Activated B cell treated with CpG ODN at 0.5 μM for 24 hours (primary cell): ENCODE data around the gene GFI1. TPM values are rescaled to one million over a fixed set of nuclear protein-coding genes. Genes with fewer than 3 reads are reported as not detected.

Source experiments
- ATAC-seq: fragments of 200-7000 bp; cut with Tn5 transposase; one replicate; pipeline ENCODE4 v1.10.0; 2021; ENCODE audit warnings: low read depth, mild to moderate bottlenecking, moderate library complexity
- CTCF ChIA-PET: fragments of 350-600 bp; sonication (Branson Sonifier 250); formaldehyde crosslinking; loops from one replicate; lab custom pipeline; 2021; ENCODE audit warnings: antibody characterized with exemption; lab: Charles Lee
- POLR2A ChIA-PET: fragments of 350-600 bp; sonication (Branson Sonifier 250); formaldehyde crosslinking; loops from one replicate; lab custom pipeline; 2021; ENCODE audit warnings: antibody characterized with exemption; lab: Charles Lee
- DNase-seq: peaks from one replicate; pipeline ENCODE4 v3.0.0; 2022
- H3K27ac Mint-ChIP-seq: one replicate; pipeline ENCODE4 v1.8.0; 2020; ENCODE audit warnings: mixed read lengths
- H3K27me3 Mint-ChIP-seq: one replicate; pipeline ENCODE4 v1.8.0; 2021; ENCODE audit warnings: mixed read lengths
- H3K36me3 Mint-ChIP-seq: one replicate; pipeline ENCODE4 v1.8.0; 2021; ENCODE audit warnings: low read depth, mixed read lengths
- H3K4me1 Mint-ChIP-seq: one replicate; pipeline ENCODE4 v1.8.0; 2021; ENCODE audit warnings: mixed read lengths
- H3K4me3 Mint-ChIP-seq: one replicate; pipeline ENCODE4 v1.8.0; 2020; ENCODE audit warnings: mild to moderate bottlenecking, mixed read lengths
- H3K9me3 Mint-ChIP-seq: one replicate; pipeline ENCODE4 v1.8.0; 2020; ENCODE audit warnings: mixed read lengths
- intact Hi-C: fragments of 100-400 bp; cut with micrococcal nuclease; formaldehyde crosslinking; loops from one replicate; pipeline ENCODE4 v1.15.1; 2024
- total RNA-seq: library from RNA; stranded (reverse); gene quantifications from 2 replicates; pipeline ENCODE4 v1.2.3, GENCODE V29; 2022
- TF ChIP-seq, protein P1 (sequence below): fragments of 200-600 bp; IDR thresholded peaks from one replicate; pipeline ENCODE4 v1.8.0; 2022; ENCODE audit warnings: antibody characterized with exemption, mild to moderate bottlenecking

GFI1 gene
- total RNA-seq, 1 donor from 2014 or later: 1.2 TPM

DNA sequence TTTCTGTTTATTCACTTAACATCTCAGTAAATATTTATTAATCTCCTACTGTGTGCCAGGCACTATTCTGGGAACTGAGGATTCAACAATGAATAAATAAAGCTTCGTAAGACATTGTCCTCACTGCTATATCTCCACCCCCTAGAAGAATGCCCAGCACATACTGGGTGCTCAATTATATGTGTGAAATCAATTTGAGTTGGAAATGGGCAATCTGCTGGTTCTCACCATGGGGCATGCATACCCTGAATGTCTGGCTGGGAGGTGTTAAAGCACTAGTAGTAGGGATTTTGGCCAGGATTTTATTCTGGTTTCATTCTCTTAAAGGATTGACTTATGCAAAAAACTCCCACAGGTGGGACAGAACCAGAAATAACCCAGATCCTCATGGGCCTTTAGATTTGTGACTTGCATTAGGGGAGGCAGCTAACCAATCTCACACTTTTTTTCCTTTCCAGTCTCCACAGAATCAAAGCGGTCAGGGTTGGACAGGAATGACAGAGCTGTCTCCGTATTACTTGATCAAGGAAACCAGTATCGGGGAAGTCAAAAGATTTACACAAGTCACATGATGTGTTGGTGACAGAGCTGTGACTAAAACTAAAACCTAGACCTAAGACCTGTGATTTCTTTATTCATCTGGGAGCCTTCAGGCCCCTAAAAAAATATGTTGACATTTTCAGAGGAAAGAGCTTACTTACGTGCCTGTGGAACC lies 12.8 kb downstream of the GFI1 start:
- H3K27me3 Mint-ChIP-seq: no peaks in the 10 kb centered on the region
- no peaks in the 10 kb centered on the region for H3K9me3 Mint-ChIP-seq
- no peak overlapping the region for H3K27ac Mint-ChIP-seq
- DNase-seq (no peak), ATAC-seq (no peak)
- ChIA-PET CTCF (interaction anchor here (0.5 kb wide), 1 partner anchor 449 kb away, joined by 4 read pairs; no protein-coding TSS in a partner anchor), POLR2A (interaction anchor here (0.7 kb wide), 1 partner anchor 12 kb away, joined by 3 read pairs; no protein-coding TSS in a partner anchor)
- peaks cover 15% of the 10 kb centered on the region for H3K4me1 Mint-ChIP-seq
- H3K36me3 Mint-ChIP-seq: no peaks in the 10 kb centered on the region
- intact Hi-C loops: no loop called here
- H3K4me3 Mint-ChIP-seq: no peak overlapping the region
- TF ChIP-seq, protein P1, sequence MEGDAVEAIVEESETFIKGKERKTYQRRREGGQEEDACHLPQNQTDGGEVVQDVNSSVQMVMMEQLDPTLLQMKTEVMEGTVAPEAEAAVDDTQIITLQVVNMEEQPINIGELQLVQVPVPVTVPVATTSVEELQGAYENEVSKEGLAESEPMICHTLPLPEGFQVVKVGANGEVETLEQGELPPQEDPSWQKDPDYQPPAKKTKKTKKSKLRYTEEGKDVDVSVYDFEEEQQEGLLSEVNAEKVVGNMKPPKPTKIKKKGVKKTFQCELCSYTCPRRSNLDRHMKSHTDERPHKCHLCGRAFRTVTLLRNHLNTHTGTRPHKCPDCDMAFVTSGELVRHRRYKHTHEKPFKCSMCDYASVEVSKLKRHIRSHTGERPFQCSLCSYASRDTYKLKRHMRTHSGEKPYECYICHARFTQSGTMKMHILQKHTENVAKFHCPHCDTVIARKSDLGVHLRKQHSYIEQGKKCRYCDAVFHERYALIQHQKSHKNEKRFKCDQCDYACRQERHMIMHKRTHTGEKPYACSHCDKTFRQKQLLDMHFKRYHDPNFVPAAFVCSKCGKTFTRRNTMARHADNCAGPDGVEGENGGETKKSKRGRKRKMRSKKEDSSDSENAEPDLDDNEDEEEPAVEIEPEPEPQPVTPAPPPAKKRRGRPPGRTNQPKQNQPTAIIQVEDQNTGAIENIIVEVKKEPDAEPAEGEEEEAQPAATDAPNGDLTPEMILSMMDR: no peak

DNA sequence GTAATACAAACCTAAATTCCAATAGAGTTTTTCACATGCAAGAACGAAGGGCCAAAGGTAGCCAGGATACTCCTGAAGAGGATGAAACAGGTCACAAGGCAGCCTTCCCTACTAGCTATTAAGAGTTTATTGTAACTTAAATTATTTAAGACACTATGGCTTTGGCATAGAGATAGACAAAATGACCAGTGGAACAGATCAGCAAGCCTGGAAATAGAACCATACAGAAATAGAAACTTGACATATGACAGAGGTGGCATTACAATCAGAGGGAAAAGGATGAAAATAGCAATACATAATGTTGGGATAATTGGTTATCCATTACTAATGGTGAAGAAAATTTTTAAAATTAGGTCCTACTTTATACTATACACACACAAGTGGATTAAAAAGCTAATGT lies 16.5 kb downstream of the GFI1 start:
- CTCF ChIA-PET: interaction anchor here (0.6 kb wide), 1 partner anchor 16 kb away, joined by 4 read pairs; no protein-coding TSS in a partner anchor
- Mint-ChIP-seq H3K27ac (no peak overlapping the region), H3K4me1 (peaks cover 13% of the 10 kb centered on the region), H3K36me3 (no peaks in the 10 kb centered on the region), H3K27me3 (no peaks in the 10 kb centered on the region), H3K9me3 (no peaks in the 10 kb centered on the region), H3K4me3 (no peak overlapping the region)
- intact Hi-C loops: no loop called here
- no peak for ATAC-seq
- POLR2A ChIA-PET: no interaction called here
- DNase-seq: no peak
- TF ChIP-seq, protein P1: no peak

DNA sequence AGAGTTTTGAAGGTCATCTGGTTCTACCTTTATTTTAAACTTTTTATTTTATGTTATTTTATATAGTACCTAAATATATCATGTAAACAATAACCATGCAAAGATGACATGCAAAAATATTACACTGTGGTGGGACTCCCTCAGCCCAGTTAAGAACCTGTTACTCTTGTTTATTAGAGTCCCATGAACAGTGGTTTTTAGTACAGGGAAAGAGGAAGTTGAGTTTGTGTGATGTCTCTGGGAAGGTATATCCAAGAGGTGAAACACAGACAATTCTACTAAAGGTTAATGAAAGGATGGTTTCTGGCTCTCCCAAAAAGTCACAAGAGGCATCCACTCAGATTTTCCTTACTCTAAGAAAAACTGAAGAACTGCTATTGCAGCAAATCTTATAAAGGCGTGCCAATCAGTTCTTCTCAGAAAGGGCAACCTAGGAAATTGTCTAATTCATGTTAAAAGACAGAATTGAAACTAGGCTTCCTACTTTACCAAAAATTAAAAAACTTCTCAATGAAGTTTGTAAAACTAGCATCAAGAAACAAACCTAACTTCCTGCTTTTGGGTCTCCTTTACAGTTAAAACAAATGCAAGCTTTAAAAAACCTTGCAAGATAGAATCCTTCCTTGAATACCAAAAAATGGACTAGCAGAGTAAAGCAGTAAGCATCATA lies 19.9 kb downstream of the GFI1 start:
- peaks cover 12% of the 10 kb centered on the region for H3K4me1 Mint-ChIP-seq
- no peaks in the 10 kb centered on the region for H3K36me3 Mint-ChIP-seq
- H3K27me3 Mint-ChIP-seq: peaks cover under 1% of the 10 kb centered on the region
- DNase-seq (no peak), ATAC-seq (no peak)
- no peak overlapping the region for H3K27ac Mint-ChIP-seq
- intact Hi-C loops: no loop called here
- POLR2A ChIA-PET: interaction anchor here (0.7 kb wide), 1 partner anchor 420 kb away, joined by 4 read pairs; no protein-coding TSS in a partner anchor
- H3K9me3 Mint-ChIP-seq: no peaks in the 10 kb centered on the region
- TF ChIP-seq, protein P1: no peak
- CTCF ChIA-PET: no interaction called here
- H3K4me3 Mint-ChIP-seq: no peak overlapping the region

DNA sequence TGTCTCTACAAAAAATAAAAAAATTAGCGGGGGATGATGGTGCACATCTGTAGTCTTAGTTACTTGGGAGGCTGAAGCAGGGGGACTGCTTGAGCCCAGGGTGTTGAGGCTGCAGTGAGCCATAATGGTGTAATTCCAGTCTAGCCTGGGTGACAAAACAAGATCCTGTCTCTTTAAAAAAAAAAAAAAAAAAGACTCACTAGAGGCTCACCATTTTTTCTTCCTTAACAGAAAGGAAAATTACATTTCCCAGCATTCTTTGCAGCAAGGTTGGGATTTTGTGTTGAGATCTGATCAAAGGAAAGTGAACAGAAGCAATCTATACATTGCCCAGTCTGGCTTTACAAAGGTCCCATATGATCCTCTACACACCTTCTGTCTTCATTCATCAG lies 21.5 kb downstream of the GFI1 start:
- Mint-ChIP-seq H3K9me3 (no peaks in the 10 kb centered on the region), H3K4me1 (peaks cover 17% of the 10 kb centered on the region), H3K36me3 (no peaks in the 10 kb centered on the region), H3K27ac (no peak overlapping the region), H3K27me3 (peaks cover 4% of the 10 kb centered on the region), H3K4me3 (no peak overlapping the region)
- POLR2A ChIA-PET: interaction anchor here (1.2 kb wide), 1 partner anchor 20 kb away, joined by 3 read pairs; no protein-coding TSS in a partner anchor
- intact Hi-C loops: no loop called here
- CTCF ChIA-PET: no interaction called here
- DNase-seq (no peak), ATAC-seq (no peak)
- TF ChIP-seq, protein P1: no peak

DNA sequence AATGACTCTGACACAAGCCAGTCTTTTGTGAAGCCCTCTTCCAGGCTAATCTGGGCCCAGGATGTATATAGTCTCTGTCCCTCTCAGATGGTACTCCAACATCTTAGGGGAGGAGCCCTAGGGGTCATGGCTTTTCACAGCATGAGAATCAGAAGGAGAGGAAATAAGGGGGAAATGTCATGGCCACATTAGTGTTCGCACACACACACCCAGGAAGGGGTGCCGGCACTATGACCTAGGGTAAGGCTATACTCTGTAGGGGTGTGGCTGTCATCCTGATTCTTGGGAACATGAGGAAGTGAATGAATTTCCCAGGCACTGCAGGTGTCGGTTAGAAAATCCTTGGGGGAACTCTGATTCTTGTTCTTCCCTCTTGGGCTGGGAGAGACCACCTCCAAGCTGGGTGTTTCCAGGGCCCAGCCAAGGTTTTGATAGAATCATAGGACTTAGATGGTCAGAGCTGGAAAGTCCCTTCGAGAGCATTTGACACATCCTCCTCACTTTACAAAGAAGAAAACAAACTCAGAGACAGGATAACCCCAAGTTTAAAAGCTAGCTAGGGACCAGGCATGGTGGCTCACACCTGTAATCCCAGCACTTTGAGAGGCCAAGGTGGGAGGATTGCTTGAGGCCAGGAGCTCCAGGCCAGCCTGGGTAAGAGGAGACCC lies 22.0 kb downstream of the GFI1 start:
- H3K4me3 Mint-ChIP-seq: no peak overlapping the region
- no peaks in the 10 kb centered on the region for H3K9me3 Mint-ChIP-seq
- no peak overlapping the region for H3K27ac Mint-ChIP-seq
- TF ChIP-seq, protein P1: no peak
- intact Hi-C loops: no loop called here
- ATAC-seq (no peak), DNase-seq (no peak)
- ChIA-PET CTCF (no interaction called here), POLR2A (interaction anchor here (1.2 kb wide), 1 partner anchor 21 kb away, joined by 3 read pairs; no protein-coding TSS in a partner anchor)
- H3K36me3 Mint-ChIP-seq: no peaks in the 10 kb centered on the region
- H3K27me3 Mint-ChIP-seq: peaks cover 4% of the 10 kb centered on the region
- peaks cover 21% of the 10 kb centered on the region for H3K4me1 Mint-ChIP-seq
